ENCODE measurements around the gene DLG5. TPM values are rescaled to one million over a fixed set of nuclear protein-coding genes. Genes with fewer than 3 reads are reported as not detected.

Gene DLG5
- total and polyA plus RNA-seq, 9 of the 15 experiments (the other 6 are each of a cell fraction or from before 2014, with no cell fraction given), result 1.4 to 26.8 (median 11.2) TPM

- Histone ChIP-seq H3K4me1 (replicated peaks in 1 of 2; ENCODE audit: control insufficient read depth in 2 of 2, insufficient read depth in 2 of 2, low read length in 2 of 2) (peaks cover 5 to 17% of the 10 kb centered on the region in 2 experiments; a peak in 3 of 5 replicates), H3K79me2 (ENCODE audit: control insufficient read depth, insufficient read depth, low read length) (no peaks in the 10 kb centered on the region), H3K27ac (ENCODE audit: extremely low read depth, low read depth, low read length) (no peak overlapping the region), H3K27me3 (ENCODE audit: control insufficient read depth in 2 of 2, insufficient read depth in 2 of 2, low read length in 2 of 2) (no peaks in the 10 kb centered on the region), H2AFZ (ENCODE audit: low read depth, low read length) (peak overlapping the region; percentile 18), H4K20me1 (replicated peaks; ENCODE audit: control insufficient read depth, insufficient read depth, low read length) (no peaks in the 10 kb centered on the region), H3K9me3 (replicated peaks; ENCODE audit: control insufficient read depth, insufficient read depth, low read depth, low read length) (no peaks in the 10 kb centered on the region), H3K4me3 (no peak overlapping the region), H3K4me2 (ENCODE audit: insufficient read depth, low read length) (no peak overlapping the region), H3K9ac (ENCODE audit: insufficient read depth in 1 of 2, low read depth in 2 of 2, low read length in 2 of 2) (no peak overlapping the region; a peak in 1 of 4 replicates), H3K9me1 (ENCODE audit: control insufficient read depth, insufficient read depth, low read length) (no peaks in the 10 kb centered on the region), H3K36me3 (ENCODE audit: control insufficient read depth, insufficient read depth, low read length) (no peaks in the 10 kb centered on the region)
- BruUV-seq (replicated peaks), result no TSS peak
- FAIRE-seq (peak; percentile 49), DNase-seq (ENCODE audit: extremely low read depth in 1 of 4, low spot score in 3 of 4) (peak in 1 of 4 experiments; percentile 8), ATAC-seq (peak; percentile 20; the same call in 2 of the 3 replicates)
- CTCF ChIA-PET (ENCODE audit: low intra/inter-chr PET ratio), result interaction anchor here (0.5 kb wide), 1 partner anchor 101 kb away, joined by 3 read pairs; no protein-coding TSS in a partner anchor
- 45% methylated on average over 3 of the region's 3 CpGs for WGBS (ENCODE audit: insufficient coverage, low coverage, missing lambda C conversion rate)
- intact Hi-C loops (cut with micrococcal nuclease), result no loop called here
- in situ Hi-C loops (cut with MboI), result no loop called here
- POLR2A ChIA-PET, result interaction anchor here (0.7 to 9.1 kb wide), 2 partner anchors 13 to 28 kb away, joined by 3 to 89 read pairs; partner anchors contain the start of gene DLG5
- TF ChIP-seq, protein P1, sequence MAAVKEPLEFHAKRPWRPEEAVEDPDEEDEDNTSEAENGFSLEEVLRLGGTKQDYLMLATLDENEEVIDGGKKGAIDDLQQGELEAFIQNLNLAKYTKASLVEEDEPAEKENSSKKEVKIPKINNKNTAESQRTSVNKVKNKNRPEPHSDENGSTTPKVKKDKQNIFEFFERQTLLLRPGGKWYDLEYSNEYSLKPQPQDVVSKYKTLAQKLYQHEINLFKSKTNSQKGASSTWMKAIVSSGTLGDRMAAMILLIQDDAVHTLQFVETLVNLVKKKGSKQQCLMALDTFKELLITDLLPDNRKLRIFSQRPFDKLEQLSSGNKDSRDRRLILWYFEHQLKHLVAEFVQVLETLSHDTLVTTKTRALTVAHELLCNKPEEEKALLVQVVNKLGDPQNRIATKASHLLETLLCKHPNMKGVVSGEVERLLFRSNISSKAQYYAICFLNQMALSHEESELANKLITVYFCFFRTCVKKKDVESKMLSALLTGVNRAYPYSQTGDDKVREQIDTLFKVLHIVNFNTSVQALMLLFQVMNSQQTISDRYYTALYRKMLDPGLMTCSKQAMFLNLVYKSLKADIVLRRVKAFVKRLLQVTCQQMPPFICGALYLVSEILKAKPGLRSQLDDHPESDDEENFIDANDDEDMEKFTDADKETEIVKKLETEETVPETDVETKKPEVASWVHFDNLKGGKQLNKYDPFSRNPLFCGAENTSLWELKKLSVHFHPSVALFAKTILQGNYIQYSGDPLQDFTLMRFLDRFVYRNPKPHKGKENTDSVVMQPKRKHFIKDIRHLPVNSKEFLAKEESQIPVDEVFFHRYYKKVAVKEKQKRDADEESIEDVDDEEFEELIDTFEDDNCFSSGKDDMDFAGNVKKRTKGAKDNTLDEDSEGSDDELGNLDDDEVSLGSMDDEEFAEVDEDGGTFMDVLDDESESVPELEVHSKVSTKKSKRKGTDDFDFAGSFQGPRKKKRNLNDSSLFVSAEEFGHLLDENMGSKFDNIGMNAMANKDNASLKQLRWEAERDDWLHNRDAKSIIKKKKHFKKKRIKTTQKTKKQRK (IDR thresholded peaks at IDR 0.05; ENCODE audit: borderline replicate concordance, low read depth, low read length), result no peak
- TF ChIP-seq JUNB (CRISPR knock-in tag; conservative IDR thresholded peaks at IDR 0.05), result no peak
- peak; percentile 85 for TF ChIP-seq BCOR (IDR thresholded peaks at IDR 0.05)
- peak; percentile 47 for TF ChIP-seq ATF3 (IDR thresholded peaks at IDR 0.05)
- no peak for TF ChIP-seq ATF3 (CRISPR knock-in tag; conservative IDR thresholded peaks at IDR 0.05)
- no peak for TF ChIP-seq FOXJ2 (tag; IDR thresholded peaks at IDR 0.05)
- TF ChIP-seq HDGF (IDR thresholded peaks at IDR 0.05), result peak; percentile 64; the same call in 1 of the 2 replicates
- peak in 1 of 2 experiments; percentile 32; a peak in 1 of 4 replicates for TF ChIP-seq HDAC1 (IDR thresholded peaks at IDR 0.05)
- TF ChIP-seq SMARCA5 (IDR thresholded peaks at IDR 0.05), result peak; percentile 76
- TF ChIP-seq CREB5 (CRISPR knock-in tag; IDR thresholded peaks at IDR 0.05), result no peak
- TF ChIP-seq ZNF395 (CRISPR knock-in tag; IDR thresholded peaks at IDR 0.05), result 0 out of 2 replicates have a peak, but pooled peaks have one; percentile 21
- TF ChIP-seq MAZ (CRISPR knock-in tag; conservative IDR thresholded peaks at IDR 0.05 in 1 of 2, IDR thresholded peaks at IDR 0.05 in 1 of 2), result no peak
These were observed 10.4 kb upstream of the DLG5 start for GRCh38 chr10:77936697-77937567.
